Superior temporal gyrus (tissue), 1 donor: Measurements from ENCODE around the gene UBE3C.
A peak's percentile ranks its signal among the peaks of the same experiment; 100 is the strongest.
"Not testable (repeated sequence)": the region's sequence is repeated elsewhere in the genome, so short reads cannot be mapped to it uniquely, and the experiment has no call there.

Source experiments
- DNase-seq: peaks from one replicate; pipeline ENCODE4 v3.0.0-alpha.2; 2016; ENCODE audit errors: extremely low spot score

Gene UBE3C

DNA sequence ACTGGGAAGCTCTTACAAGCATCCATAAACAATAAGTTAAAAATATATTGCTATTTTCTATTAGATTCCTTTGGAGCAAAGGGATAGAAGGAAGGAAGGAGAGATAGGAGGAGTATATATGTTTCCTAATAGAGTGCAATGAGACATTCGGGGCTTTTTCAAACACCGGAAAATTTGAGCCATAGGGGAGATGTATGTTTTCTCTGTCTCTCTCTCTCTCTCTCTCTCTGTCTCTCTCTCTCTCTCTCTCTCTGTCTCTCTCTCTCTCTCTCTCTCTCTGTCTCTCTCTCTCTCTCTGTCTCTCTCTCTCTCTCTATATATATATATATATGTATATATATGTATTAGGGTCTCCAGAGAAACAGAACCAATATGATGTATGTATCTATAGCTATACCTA is 7.9 kb upstream of the UBE3C start:
- DNase-seq: not testable (repeated sequence)

GRCh38 chr7:157132796-157133195 is 5.9 kb upstream of the UBE3C start:
- DNase-seq: no peak

DNA sequence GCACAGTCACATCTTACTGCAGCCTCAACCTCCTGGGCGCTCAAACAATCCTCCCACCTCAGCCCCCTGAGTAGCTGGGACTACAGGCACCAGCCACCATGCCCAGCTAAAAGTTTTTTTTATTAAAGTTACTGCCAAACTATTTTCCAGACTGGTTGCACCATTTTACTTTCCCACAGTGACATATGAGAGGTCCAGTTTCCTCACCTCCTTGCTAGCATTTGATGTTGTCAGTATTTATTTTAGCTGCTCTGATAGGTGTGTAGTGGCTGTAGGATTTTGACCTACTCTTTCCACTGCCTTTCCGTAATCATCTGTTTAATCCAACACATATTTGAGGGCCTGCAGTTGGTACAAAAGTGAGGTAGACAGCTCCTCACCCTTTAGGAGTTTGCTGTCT is 5.4 kb upstream of the UBE3C start:
- DNase-seq: no peak

DNA sequence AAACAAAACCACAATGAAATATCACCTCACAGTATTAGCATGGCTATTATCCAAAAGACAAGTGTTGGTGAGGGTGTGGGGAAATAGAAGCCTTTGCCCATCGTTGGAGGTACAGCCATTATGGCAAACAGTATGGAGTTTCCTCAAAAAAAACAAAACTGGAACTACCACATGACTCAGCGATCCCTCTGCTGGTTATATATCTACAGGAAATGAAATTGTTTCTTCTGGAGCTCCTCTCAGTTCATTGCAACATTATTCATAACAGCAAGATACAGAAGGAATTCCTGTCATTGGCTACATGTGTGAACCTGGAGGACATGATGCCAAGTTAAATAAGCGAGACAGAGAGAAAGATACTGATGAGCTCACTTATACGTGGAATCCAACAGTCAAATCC is 2.4 kb upstream of the UBE3C start:
- DNase-seq: no peak

DNA sequence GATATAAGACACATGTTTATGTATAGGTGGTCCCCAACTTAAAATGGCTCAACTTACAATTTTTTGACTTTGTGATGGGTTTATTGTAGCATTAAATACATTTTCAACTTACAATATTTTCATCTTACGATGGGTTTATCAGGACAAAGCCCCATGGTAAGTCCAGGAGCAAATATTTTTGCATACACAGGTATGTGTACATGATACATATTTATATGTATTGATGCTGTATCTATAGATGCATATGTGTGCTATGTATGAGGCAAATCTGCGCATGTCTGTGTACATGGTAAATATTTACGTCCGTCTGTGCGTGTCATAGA is 664 bp upstream of the UBE3C start:
- peak; percentile 51 for DNase-seq

DNA sequence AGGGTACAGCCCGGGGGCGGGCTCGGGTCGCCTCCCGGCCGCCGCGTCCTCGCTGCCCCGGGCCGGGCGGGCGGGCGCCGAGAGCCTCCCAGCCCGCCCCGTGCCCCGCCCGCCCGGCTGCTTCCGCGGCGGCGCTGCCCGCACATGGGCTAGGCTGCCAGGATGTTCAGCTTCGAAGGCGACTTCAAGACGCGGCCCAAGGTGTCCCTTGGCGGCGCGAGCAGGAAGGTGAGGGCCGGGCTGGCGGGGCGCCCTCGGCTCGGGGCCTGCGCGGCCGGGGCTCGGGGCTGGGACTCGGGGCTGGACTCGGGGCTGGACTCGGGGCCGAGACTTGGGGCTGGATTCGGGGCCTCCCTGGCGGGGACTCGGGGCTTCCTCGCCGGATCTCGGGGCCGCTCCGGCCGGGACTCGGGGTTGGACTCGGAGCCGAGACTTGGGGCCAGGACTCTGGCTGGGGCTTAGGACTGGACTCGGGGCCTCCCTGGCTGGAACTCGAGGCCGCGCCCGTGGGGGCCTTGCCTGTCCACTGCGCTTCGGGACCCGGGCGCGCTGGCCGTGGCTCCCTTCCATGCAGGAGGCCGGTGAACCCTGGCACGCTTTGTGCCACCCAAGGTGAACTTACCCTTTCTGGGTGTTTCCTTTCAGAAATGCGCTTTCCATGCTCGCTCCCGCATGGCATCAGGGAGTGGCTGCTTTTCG is 534 bp downstream of the UBE3C start:
- DNase-seq: no peak

- DNase-seq: no peak
These were observed 1.2 kb downstream of the UBE3C start for GRCh38 chr7:157139810-157140510.

GRCh38 chr7:157140511-157140905 is 1.8 kb downstream of the UBE3C start:
- DNase-seq: no peak

GRCh38 chr7:157141525-157142060 is 2.9 kb downstream of the UBE3C start:
- DNase-seq: no peak

- no peak for DNase-seq
These were observed 5.1 kb downstream of the UBE3C start for GRCh38 chr7:157143788-157144187.

DNA sequence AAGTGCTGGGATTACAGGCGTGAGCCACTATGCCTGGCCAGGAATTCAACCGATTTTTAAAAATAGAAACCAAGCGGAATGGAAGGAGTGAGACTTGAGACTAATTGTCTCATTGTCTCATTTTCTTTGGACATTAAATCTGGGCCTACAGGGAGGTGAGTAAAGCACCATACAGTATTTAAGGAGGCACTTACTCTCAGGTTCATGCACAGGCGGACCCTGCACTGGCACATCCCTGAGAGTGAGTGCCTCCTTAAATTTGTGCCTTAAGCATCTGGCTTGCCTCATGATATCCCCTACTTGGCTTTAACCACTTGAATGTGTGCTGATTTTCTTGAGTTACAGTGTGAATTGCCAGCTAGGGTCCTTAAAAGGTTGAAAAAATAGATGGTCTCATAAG is 10.6 kb downstream of the UBE3C start:
- no peak for DNase-seq

- DNase-seq: no peak
These were observed 12.2 kb downstream of the UBE3C start for GRCh38 chr7:157150882-157151281.

- DNase-seq: no peak
These were observed 13.1 kb downstream of the UBE3C start for GRCh38 chr7:157151626-157152339.

DNA sequence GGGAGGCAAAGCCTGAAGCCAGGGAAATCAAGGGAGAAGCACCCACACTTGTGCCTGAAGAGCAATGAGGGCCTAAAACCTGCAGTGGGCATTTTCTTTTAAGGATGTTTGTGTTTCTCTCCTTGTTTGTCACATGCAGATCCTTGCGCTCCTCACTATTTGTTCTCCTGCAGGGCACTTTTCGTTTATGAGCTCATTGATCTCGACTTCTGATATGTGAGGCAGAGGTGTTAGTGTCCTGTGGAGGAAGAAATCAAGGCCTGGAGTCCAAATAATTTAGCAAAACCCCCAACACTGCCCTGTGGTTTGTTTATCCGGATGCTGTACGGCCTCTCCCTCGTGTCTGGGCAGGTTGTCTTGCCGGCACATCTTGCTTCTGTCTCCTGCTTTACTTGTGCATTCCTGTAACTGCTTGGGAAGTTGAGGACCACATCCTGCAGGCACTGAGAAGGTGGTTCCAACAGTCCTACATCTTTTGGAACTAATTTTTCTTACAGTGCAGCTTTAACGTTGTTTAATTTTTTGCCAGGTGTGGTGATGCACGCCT is 13.7 kb downstream of the UBE3C start:
- no peak for DNase-seq

- DNase-seq: no peak
These were observed 14.5 kb downstream of the UBE3C start for GRCh38 chr7:157153260-157153659.

DNA sequence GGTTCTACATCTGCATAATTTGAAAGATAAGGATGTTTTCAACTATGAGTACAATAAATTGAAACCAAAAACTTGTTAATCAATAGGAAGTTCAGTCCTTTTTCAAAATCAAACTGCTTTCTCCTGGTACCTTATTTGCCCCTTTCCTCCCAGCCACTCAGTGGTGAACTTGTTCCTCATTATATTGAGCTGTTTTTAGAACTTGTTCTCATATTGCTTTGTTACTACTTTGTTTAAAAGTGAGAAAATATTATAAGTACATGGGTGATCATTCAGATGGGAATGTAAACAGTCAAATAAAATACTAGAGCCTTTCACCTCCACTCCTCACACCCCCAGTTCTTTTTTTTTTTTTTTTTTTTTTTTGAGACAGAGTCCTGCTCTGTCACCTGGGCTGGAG is 17.2 kb downstream of the UBE3C start:
- no peak for DNase-seq

DNA sequence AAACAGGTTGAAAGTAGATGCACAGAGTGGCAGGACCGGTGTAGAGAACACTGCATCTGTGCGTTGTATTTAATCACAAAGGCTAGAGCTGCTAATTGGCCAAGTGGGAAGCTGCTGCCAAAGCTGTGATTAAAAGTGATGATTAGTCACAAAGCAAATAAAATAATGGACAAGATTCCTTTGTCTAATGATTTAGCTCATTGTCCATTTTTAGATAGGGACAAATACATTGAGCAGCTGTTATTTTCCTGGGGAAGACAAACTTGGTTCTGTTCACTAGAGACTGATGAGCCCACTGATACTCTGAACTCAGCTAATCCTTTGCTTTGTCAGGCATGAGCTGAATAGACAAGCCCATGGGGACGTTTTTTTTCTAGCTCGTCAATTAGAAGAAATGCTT is 19.7 kb downstream of the UBE3C start:
- peak; percentile 89 for DNase-seq

GRCh38 chr7:157159537-157159936 is 20.8 kb downstream of the UBE3C start:
- DNase-seq: not testable (repeated sequence)

GRCh38 chr7:157160433-157160832 is 21.7 kb downstream of the UBE3C start:
- DNase-seq: no peak

DNA sequence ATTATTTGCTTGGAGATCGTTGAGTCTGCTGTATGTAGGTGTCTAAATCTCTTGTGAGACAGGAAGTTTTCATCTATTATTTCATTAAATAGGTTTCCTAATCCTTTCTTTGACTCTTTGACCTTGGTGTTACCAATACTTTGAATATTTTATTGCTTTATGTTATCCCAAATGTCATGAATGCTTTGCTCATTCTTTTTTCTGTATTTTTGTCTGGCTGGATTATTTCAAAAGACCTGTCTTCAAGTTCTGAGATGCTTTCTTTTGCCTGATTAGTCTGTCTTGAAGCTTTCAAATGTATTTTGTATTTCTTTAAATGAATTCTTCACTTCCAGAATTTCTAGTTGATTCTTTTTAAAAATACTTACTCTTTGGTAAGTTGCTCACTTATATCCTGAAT is 27.3 kb downstream of the UBE3C start:
- no peak for DNase-seq

DNA sequence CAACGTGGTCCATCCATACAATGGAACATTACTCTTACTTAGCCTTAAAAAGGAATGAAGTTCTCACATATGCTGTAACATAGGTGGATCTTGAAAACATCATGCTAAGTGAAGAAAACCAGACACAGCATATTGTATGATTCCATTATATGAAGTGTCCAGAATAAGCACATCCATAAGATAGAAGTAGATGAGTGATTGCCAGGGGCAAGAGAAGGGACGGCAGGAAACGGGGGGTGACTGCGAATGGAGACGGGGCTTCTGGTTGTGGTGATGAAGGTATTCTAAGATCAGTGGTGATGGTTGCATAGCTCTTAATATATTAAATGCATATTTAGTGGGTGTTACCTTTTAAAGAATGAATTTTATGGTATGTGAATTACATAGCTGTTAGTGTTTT is 29.8 kb downstream of the UBE3C start:
- no peak for DNase-seq

- DNase-seq: no peak
These were observed 38.0 kb downstream of the UBE3C start for GRCh38 chr7:157176771-157177170.
